GM12865 (cell line): Measurements from ENCODE around the gene SIRPG.
"Not testable (repeated sequence)": the region's sequence is repeated elsewhere in the genome, so short reads cannot be mapped to it uniquely, and the experiment has no call there.

Experiments
- DNase-seq: peaks from one replicate; pipeline ENCODE4 v3.0.0; 2010; ENCODE audit warnings: low read depth
- H3K4me3 ChIP-seq: 2 replicates; pipeline ENCODE4 v1.5.1; 2011; ENCODE audit warnings: mild to moderate bottlenecking, low read depth, low read length, control low read depth
- TF ChIP-seq, protein P1 (sequence below): IDR thresholded peaks from 2 replicates; pipeline ENCODE4 v1.5.1; 2011; ENCODE audit warnings: low read length, control low read depth, low read depth, inconsistent platforms; ENCODE audit not compliant: insufficient read depth; ENCODE audit errors: missing control alignments

SIRPG gene

DNA sequence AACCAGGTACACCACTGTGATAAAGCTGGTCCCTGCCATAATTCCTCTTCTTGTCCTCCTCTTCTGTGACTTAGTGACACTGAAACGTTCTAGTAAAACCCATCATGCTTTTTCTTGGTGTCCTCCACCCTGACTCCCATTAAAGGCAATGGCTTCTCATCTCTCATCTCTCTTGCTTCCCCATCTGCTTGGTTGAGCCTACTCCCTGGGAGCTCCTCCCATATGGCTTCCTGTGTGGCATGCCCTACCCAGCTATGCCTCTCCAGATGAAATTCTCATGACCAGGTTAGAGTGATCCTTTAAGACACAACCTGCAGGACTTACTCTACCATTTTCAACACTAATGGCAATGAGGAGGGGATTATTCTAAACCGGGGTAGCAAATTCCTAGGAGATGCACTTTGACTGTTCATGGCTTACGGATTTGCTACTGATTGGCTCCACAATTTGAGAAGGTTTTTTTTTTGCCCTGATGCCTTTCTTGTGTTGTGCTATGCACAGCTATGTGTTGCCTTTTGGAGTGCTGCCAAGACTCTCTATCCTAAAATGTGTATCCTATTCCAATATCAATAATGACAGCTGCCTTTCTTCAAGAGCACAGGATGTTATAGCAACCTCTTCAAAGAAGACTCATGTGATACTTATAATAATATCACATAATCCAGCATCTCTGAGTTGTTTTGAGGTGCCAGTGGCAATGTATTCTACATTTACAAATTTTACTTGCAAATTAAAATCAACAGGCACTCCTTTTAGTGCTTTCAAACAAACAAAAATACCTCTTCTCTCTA is 6.1 kb downstream of the SIRPG start:
- TF ChIP-seq, protein P1, sequence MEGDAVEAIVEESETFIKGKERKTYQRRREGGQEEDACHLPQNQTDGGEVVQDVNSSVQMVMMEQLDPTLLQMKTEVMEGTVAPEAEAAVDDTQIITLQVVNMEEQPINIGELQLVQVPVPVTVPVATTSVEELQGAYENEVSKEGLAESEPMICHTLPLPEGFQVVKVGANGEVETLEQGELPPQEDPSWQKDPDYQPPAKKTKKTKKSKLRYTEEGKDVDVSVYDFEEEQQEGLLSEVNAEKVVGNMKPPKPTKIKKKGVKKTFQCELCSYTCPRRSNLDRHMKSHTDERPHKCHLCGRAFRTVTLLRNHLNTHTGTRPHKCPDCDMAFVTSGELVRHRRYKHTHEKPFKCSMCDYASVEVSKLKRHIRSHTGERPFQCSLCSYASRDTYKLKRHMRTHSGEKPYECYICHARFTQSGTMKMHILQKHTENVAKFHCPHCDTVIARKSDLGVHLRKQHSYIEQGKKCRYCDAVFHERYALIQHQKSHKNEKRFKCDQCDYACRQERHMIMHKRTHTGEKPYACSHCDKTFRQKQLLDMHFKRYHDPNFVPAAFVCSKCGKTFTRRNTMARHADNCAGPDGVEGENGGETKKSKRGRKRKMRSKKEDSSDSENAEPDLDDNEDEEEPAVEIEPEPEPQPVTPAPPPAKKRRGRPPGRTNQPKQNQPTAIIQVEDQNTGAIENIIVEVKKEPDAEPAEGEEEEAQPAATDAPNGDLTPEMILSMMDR, result no peak
- H3K4me3 ChIP-seq, result no peak overlapping the region
- no peak for DNase-seq

DNA sequence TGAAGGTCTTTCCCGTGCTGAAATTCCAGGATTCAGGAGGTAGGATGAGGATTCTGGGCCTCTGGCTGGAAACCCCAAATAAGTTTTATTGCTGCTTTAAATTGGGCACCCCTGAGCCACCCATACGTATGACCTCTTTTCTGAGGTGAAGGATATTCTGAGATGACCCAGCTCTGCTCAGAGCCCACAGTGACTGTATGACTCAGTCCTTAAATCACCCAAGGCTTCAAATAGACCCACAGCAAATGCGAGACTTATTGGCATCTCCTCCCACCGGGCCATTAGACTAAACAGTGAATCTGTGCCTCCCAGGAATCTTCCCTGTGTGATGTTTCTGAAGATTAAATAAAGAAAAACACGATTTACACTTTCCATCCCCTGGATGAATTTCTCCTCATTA is 9.5 kb downstream of the SIRPG start:
- no peak overlapping the region for H3K4me3 ChIP-seq
- TF ChIP-seq, protein P1, result no peak
- no peak for DNase-seq

DNA sequence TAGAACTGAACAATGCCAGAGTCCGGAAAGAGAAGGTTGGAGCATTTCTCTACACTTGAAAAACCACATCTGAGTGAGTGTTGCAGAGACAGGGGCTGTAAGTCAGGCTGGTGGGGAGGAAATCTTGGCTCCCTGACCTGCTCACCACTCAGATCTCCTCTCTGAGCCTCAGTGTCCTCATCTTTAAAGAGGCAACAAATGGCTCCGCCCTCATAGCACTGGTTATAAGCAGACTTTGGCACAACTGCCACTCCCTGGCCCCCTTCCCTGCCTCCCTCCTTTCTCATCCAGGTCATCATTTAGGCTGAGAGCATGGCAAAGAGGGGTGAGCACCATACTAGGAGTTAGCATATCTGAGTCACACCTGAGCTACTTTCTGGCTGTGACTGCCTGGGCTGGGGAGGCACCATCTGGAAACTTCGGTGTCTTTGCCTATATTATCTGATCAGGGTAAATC is 10.6 kb downstream of the SIRPG start:
- H3K4me3 ChIP-seq, result no peak overlapping the region
- TF ChIP-seq, protein P1, result no peak
- DNase-seq, result no peak

DNA sequence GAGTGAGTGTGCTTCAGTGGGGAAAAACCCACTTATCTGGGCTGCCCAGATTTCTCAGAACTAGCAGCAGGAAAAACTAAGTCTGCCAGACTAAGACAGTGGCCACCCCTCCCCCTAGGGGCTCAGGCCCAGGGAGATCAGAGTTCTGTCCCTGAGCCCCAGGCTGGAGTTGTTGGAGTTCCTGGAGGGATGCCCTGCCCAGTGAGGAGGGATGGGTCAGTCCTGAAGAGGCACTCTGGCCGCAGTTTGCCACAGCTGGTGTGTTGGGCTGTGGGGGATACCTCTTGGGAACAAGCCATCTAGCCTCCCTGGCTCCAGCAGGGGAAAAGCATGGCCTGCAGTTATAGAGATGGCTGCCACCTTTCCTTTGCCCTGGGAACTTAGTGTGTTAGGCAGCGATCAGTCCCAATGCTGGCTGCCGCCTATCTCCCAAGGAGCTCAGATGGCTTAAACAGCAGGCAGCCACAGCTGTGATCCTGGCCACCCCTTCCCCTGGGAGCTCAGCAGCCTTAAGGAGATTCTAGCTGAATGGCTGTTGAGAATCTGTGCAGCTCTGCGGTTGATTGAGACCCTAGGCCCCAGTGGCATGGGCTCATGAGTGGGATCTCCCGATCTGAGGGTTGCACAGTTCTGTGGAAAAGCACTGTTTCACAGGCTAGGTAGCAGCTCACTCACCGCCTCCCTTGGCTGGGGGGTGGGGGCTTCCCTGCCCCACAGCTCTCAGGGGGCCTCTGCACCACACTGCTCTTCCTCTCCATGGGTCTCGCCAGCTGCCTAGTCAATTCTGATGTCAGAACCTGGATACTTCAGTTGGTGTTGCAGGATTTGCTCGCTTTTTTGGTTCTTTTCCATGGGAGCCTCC is 13.2 kb downstream of the SIRPG start:
- TF ChIP-seq, protein P1, result no peak
- no peak for DNase-seq

DNA sequence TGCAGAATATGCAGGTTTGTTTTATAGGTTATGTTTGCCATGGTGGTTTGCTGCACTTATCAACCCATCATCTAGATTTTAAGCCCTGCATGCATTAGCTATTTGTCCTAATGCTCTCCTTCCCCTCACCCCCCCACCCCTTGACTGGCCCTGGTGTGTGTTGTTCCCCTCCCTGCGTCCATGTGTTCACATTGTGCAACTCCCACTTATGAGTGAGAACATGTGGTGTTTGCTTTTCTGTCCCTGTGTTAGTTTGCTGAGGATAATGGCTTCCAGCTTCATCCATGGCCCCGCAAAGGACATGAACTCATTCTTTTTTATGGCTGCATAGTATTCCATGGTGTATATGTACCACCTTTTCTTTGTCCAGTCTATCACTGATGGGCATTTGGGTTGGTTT is 18.9 kb downstream of the SIRPG start:
- DNase-seq, result not testable (repeated sequence)

More for the DNA sequence above, 13.2 kb downstream of the SIRPG start:
- no peak overlapping the region for H3K4me3 ChIP-seq

DNA sequence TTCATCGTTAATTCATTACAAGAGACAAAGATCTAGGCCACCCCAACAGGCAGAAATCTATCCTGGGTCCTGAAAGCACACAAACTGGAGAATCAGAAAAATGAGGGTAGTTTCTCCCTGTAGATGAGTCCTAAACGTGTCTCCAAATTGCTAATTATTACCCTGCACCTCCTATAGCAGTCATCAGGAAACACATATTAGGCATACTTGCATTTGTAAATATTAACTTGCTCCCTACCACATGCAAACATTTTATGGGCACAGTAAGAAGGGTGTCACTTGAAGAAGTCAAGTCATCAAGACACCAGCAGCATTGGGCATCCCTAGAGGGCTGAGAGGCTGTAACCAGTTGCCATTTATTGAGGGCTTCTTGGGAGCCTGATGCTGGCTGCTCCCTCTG is 19.8 kb downstream of the SIRPG start:
- TF ChIP-seq, protein P1, result no peak
- DNase-seq, result no peak
- no peak overlapping the region for H3K4me3 ChIP-seq

More for the DNA sequence above, 18.9 kb downstream of the SIRPG start:
- not testable (repeated sequence) for H3K4me3 ChIP-seq

DNA sequence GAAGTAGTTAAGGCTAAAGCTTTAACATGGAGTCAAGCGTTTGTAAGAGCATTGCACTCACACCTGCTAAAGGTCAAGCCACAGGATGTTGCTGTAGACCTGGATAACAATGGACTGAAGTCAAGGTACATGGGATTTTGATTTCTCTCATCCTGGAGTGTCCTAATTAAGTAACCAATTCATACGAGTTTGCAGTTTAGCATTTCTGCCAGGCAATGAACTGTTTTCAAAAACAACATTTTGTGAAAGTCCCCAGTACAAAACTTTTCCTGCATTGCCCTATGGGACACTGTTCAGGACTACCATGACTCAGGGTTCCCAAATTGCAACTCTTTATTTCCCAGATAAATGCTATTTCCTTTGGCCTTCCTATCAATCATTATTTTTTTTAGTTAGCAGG is 20.4 kb downstream of the SIRPG start:
- TF ChIP-seq, protein P1, result no peak
- DNase-seq, result no peak
- H3K4me3 ChIP-seq, result no peak overlapping the region
